ENCODE data around the gene KCNQ1.

DNA sequence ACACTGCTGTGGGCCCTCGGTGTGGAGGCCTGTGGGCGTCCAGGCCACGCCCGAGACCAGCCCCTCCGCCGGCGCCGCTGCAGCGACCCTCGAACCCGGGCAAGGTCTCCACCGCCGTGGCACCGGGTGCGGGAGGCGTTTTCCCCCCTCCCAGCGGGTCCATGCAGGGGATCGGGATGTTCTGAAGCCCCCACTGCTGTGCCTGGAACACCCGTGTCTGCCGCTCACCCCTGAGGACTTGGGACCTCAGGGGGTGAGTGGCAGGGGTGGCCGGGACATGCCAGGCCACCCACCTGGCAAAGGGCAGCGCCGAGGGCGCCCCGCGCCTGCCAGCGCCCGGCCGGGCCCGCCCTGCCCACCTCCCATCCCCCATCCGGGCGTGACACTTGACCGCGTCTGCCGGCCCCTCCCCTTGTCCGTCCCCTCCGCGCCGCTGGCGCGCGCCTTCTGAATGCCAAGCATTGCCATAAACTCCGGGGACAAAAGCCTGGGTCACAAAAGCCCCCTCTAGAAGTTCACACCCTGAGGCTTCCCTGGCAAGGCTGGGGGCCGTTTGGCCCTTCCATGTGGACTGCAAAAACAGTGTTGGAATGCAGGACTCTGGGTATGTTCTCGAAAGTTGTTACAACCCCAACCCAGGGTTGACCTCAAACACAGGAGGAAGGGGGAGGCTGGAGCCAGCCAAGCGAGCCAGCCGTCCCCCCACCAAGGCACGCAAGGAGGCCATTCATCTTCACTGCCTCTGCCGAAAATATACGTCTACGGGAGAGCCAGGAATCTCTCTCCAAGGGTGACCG is 255.8 kb downstream of the KCNQ1 start:
- no peak for TF ChIP-seq POLR2A (IDR thresholded peaks at IDR 0.05)
- TF ChIP-seq, protein P1, sequence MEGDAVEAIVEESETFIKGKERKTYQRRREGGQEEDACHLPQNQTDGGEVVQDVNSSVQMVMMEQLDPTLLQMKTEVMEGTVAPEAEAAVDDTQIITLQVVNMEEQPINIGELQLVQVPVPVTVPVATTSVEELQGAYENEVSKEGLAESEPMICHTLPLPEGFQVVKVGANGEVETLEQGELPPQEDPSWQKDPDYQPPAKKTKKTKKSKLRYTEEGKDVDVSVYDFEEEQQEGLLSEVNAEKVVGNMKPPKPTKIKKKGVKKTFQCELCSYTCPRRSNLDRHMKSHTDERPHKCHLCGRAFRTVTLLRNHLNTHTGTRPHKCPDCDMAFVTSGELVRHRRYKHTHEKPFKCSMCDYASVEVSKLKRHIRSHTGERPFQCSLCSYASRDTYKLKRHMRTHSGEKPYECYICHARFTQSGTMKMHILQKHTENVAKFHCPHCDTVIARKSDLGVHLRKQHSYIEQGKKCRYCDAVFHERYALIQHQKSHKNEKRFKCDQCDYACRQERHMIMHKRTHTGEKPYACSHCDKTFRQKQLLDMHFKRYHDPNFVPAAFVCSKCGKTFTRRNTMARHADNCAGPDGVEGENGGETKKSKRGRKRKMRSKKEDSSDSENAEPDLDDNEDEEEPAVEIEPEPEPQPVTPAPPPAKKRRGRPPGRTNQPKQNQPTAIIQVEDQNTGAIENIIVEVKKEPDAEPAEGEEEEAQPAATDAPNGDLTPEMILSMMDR (IDR thresholded peaks at IDR 0.05), result no peak

All from body of pancreas (tissue), 4 donors.